Breast epithelium (tissue), 3 donors: Measurements from ENCODE around the gene RCE1.
"Not testable (repeated sequence)": the region's sequence is repeated elsewhere in the genome, so short reads cannot be mapped to it uniquely, and the experiment has no call there.

Source experiments
- CTCF ChIP-seq, 3 donors: fragments of 450-650 bp; IDR thresholded peaks; one replicate each; pipeline ENCODE4 v1.5.1; 2016 to 2017; ENCODE audit warnings: antibody characterized with exemption in 3 of 3, mild to moderate bottlenecking in 3 of 3, moderate library complexity in 3 of 3
- POLR2A ChIP-seq: fragments of 450-650 bp; IDR thresholded peaks from one replicate; pipeline ENCODE4 v1.6.1; 2016; ENCODE audit warnings: antibody characterized with exemption, mild to moderate bottlenecking, moderate library complexity
- POLR2AphosphoS5 ChIP-seq, 3 donors: sonication (generic); formaldehyde crosslinking; IDR thresholded peaks; one replicate each; pipeline ENCODE4 v1.6.1; 2017; ENCODE audit warnings: antibody characterized with exemption in 3 of 3

DNA sequence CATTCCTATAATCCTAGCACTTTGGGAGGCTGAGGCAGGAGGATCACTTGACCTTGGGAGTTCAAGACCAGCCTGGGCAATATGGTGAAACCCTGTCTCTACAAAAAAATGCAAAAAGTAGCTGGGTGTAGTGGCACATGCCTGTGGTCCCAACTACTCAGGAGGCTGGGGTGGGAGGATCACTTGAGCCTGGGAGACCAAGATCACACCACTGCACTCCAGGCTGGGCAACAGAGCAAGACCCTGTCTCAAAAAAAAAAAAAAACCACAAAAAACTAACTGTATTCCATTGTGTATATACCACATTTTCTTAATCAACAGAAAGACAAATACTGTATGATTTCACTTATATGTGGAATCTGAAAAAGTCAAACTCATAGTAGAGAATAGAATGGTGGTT is 43.4 kb upstream of the RCE1 start:
- TF ChIP-seq POLR2AphosphoS5 (IDR thresholded peaks at IDR 0.05); CTCF (IDR thresholded peaks at IDR 0.05); POLR2A: not testable (repeated sequence)
